HTERT RPE-1 (cell line): Measurements from ENCODE around the gene FAM171A2.
"Not testable (repeated sequence)": the region's sequence is repeated elsewhere in the genome, so short reads cannot be mapped to it uniquely, and the experiment has no call there.

Experiments used
- in situ Hi-C: fragments of 300-500 bp; cut with MboI; formaldehyde crosslinking; loops from 4 replicates; pipeline ENCODE4 v1.14.3; 2020; ENCODE audit warnings: low sequenced_read_pairs

FAM171A2 gene

GRCh38 chr17:44383861-44384260, 20.2 kb upstream of the FAM171A2 start:
- in situ Hi-C loops, result no loop called here

- in situ Hi-C loops, result no loop called here
Measured at GRCh38 chr17:44383363-44383762, 19.7 kb upstream of the FAM171A2 start.

GRCh38 chr17:44382917-44383316, 19.3 kb upstream of the FAM171A2 start:
- in situ Hi-C loops, result no loop called here

GRCh38 chr17:44381810-44382305, 18.2 kb upstream of the FAM171A2 start:
- in situ Hi-C loops, result no loop called here

GRCh38 chr17:44380767-44381166, 17.1 kb upstream of the FAM171A2 start:
- in situ Hi-C loops, result no loop called here

GRCh38 chr17:44379887-44380286, 16.2 kb upstream of the FAM171A2 start:
- in situ Hi-C loops, result no loop called here

- in situ Hi-C loops, result no loop called here
Measured at GRCh38 chr17:44378171-44378705, 14.6 kb upstream of the FAM171A2 start.

- in situ Hi-C loops, result no loop called here
Measured at GRCh38 chr17:44376779-44377178, 13.1 kb upstream of the FAM171A2 start.

GRCh38 chr17:44376124-44376523, 12.5 kb upstream of the FAM171A2 start:
- in situ Hi-C loops, result no loop called here

GRCh38 chr17:44375196-44376017, 11.8 kb upstream of the FAM171A2 start:
- in situ Hi-C loops, result no loop called here

GRCh38 chr17:44374306-44375195, 10.9 kb upstream of the FAM171A2 start:
- in situ Hi-C loops, result no loop called here

GRCh38 chr17:44372036-44372435, 8.4 kb upstream of the FAM171A2 start:
- in situ Hi-C loops, result no loop called here

GRCh38 chr17:44369414-44370023, 5.9 kb upstream of the FAM171A2 start:
- in situ Hi-C loops, result not testable (repeated sequence)

- in situ Hi-C loops, result not testable (repeated sequence)
Measured at GRCh38 chr17:44368391-44369243, 5.0 kb upstream of the FAM171A2 start.

GRCh38 chr17:44367231-44367979, 3.8 kb upstream of the FAM171A2 start:
- in situ Hi-C loops, result no loop called here

- in situ Hi-C loops, result not testable (repeated sequence)
Measured at GRCh38 chr17:44365051-44365450, 1.4 kb upstream of the FAM171A2 start.

GRCh38 chr17:44362949-44363612, 572 bp downstream of the FAM171A2 start:
- in situ Hi-C loops, result no loop called here

- in situ Hi-C loops, result no loop called here
Measured at GRCh38 chr17:44362459-44362948, 1.1 kb downstream of the FAM171A2 start.
